ENCODE measurements around the gene SLC25A4. TPM values are rescaled to one million over a fixed set of nuclear protein-coding genes. Genes with fewer than 3 reads are reported as not detected.

SLC25A4 gene
- polyA plus RNA-seq, 1 experiment: 29.2 TPM

DNA sequence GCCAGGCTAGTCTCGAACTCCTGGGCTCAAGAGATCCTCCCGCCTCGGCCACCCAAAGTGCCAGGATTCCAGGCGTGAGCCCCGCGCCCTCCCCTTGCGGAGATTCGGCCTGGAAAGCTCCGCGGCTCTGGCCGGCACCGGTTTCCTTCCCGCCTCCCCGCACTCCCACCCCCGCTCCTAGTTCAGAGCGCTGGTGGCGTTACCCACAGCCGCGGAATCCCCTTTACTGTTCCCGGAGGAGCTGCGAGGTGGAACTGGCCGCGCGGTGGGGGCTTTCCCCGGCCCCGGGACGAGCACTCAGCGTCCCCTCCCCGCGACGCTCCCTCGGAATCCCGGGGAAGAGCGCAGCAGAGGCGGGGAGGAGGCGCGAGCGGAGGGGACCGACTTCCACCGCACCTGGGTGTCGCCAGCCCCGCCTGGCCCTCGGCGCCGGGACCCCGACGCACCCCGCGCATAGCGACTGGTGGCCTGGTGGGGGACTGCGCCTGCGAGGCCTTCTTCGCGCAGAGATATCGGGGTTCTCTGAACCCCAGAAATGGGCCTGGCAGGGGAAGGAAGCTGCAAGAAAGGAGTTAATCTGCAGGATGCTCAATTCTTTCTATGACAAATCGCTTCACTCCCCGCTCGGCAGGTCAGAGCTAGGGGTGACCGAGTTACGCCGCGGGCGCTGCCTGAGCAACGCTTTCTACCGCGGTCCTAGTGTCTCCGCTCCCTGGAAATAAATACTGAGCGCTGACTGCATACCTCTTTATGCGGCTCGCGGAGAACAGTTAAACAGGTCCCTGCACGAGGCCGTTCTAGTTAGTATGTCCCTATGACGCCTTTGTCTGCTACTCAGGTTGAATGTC lies 14.6 kb upstream of the SLC25A4 start:
- CTCF ChIA-PET: interaction anchor here (0.9 to 1.1 kb wide), 2 partner anchors 9 to 88 kb away, joined by 5 read pairs; no protein-coding TSS in a partner anchor
- Histone ChIP-seq H3K27me3 (ENCODE audit: control insufficient read depth, insufficient read depth, low read length) (peaks cover 9% of the 10 kb centered on the region), H3K36me3 (ENCODE audit: control insufficient read depth, insufficient read depth, low read length) (no peaks in the 10 kb centered on the region), H3K4me3 (ENCODE audit: low read depth, low read length) (peak overlapping the region; percentile 46)
- TF ChIP-seq, protein P1, sequence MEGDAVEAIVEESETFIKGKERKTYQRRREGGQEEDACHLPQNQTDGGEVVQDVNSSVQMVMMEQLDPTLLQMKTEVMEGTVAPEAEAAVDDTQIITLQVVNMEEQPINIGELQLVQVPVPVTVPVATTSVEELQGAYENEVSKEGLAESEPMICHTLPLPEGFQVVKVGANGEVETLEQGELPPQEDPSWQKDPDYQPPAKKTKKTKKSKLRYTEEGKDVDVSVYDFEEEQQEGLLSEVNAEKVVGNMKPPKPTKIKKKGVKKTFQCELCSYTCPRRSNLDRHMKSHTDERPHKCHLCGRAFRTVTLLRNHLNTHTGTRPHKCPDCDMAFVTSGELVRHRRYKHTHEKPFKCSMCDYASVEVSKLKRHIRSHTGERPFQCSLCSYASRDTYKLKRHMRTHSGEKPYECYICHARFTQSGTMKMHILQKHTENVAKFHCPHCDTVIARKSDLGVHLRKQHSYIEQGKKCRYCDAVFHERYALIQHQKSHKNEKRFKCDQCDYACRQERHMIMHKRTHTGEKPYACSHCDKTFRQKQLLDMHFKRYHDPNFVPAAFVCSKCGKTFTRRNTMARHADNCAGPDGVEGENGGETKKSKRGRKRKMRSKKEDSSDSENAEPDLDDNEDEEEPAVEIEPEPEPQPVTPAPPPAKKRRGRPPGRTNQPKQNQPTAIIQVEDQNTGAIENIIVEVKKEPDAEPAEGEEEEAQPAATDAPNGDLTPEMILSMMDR (IDR thresholded peaks at IDR 0.05; ENCODE audit: insufficient read depth, low read depth, low read length): no peak; the same call in 1 of the 2 replicates
- DNase-seq (ENCODE audit: low read depth): no peak
- POLR2A ChIA-PET: no interaction called here

DNA sequence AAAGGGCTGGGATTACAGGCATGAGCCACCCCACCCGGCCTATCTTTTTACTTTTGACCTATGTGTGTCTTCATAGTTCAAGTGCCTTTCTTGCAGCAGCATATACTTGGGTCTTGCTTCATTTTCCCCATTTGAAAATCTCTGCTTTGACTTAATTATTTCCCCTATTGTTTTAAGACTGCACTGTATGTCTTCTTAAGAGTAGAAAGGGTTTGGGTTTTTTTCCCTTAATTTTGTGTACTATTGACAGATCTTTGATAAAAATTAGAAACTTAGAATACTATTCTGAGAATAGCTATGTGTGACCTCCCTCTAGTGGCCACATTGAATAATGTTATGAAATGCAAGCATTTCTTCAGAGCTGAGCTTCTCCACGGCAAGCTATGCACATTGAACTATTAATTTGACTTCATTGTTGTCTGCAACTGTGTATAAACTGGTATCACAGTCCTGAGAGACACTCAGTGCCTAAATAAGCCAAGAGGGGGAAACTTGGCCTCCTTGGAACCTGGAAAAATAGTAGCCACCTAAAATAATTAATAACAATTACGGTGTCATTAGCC lies 8.7 kb upstream of the SLC25A4 start:
- POLR2A ChIA-PET: no interaction called here
- no peaks in the 10 kb centered on the region for H3K36me3 ChIP-seq (ENCODE audit: control insufficient read depth, insufficient read depth, low read length)
- H3K4me3 ChIP-seq (ENCODE audit: low read depth, low read length): no peak overlapping the region
- H3K27me3 ChIP-seq (ENCODE audit: control insufficient read depth, insufficient read depth, low read length): peaks cover 4% of the 10 kb centered on the region
- TF ChIP-seq, protein P1 (IDR thresholded peaks at IDR 0.05; ENCODE audit: insufficient read depth, low read depth, low read length): peak; percentile 62
- CTCF ChIA-PET: interaction anchor here (0.7 to 3.1 kb wide), 23 partner anchors 8 to 904 kb away, joined by 3 to 39 read pairs (median 4); partner anchors contain the start of genes LRP2BP and SLC25A4
- no peak for DNase-seq (ENCODE audit: low read depth)

DNA sequence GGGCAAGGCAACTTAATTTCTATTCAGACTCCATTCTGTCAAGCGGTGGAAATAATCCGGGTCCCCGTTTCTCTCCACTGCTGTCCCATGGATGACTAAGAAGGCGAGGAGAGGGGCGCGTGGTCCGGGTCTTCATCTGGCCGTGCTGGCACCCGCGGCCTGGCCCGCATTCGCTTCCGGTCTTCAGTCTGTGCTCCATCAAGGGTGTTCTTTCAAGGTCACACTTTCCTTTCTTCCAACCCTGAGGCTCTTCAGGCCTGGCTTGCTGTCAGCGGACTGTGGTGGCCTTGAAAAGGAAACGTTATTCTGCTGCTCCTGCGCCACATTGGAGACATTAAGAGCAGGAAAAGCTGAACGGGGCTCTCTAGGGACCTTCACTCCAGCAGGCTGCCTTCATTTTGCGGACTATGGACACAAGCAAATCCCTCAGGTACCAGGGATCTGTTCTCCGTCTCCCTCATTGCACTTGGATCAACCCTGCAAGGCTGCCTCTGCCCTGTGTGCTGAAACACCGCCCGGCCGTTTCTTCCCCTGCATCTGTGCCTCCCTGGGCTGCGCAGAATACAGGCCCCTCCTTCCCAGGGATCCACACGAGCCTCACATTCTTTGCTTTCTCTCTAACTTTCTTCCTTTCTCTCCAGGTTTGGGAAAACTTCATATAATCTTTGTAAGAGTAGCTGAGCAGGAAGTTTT lies 5.7 kb upstream of the SLC25A4 start:
- POLR2A ChIA-PET: no interaction called here
- Histone ChIP-seq H3K36me3 (ENCODE audit: control insufficient read depth, insufficient read depth, low read length) (no peaks in the 10 kb centered on the region), H3K27me3 (ENCODE audit: control insufficient read depth, insufficient read depth, low read length) (peaks cover 4% of the 10 kb centered on the region), H3K4me3 (ENCODE audit: low read depth, low read length) (no peak overlapping the region)
- no peak for DNase-seq (ENCODE audit: low read depth)
- CTCF ChIA-PET: interaction anchor here (0.7 to 1.8 kb wide), 5 partner anchors 9 to 101 kb away, joined by 3 to 5 read pairs (median 3); no protein-coding TSS in a partner anchor
- TF ChIP-seq, protein P1 (IDR thresholded peaks at IDR 0.05; ENCODE audit: insufficient read depth, low read depth, low read length): no peak

DNA sequence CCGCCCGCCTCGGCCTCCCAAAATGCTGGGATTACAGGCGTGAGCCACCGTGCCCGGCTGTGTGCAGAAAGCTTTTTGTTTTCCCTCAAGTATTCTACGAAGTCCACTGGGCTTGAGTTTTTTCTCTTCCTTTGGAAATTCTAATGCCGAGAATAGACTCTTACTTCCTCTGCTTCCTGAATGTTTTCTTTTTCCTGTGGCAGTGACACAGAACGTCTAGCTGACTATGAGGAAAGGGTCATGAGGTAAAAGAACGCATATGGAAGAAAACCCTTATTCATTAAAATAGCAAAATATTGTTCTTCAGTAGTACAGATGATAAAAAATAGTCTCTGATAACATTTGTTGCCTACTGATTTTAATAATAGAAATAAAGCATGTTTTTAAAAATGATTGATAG lies 4.9 kb upstream of the SLC25A4 start:
- Histone ChIP-seq H3K27me3 (ENCODE audit: control insufficient read depth, insufficient read depth, low read length) (peaks cover 4% of the 10 kb centered on the region), H3K4me3 (ENCODE audit: low read depth, low read length) (no peak overlapping the region), H3K36me3 (ENCODE audit: control insufficient read depth, insufficient read depth, low read length) (no peaks in the 10 kb centered on the region)
- ChIA-PET CTCF (interaction anchor here (1.2 to 1.8 kb wide), 3 partner anchors 10 to 98 kb away, joined by 3 to 5 read pairs (median 3); no protein-coding TSS in a partner anchor), POLR2A (no interaction called here)
- TF ChIP-seq, protein P1 (IDR thresholded peaks at IDR 0.05; ENCODE audit: insufficient read depth, low read depth, low read length): no peak
- no peak for DNase-seq (ENCODE audit: low read depth)

DNA sequence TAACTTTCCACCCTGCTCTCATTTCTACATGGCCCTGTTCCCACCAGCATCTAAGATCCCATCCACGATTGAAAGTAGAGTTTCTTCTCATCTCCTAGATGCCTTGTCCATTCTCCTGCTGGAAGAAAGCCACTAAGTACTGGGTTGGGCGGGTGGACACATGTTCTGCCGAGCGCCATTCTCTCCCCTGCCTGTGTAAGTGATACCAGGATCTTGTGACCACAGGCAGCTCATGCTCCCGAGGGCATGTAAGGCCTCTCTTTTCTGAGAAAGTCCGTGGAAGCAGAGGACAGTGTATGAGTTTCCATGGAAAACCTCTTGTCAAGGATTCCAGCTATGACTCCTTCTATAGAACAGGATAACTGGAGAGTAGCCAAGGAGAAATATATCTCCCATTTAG lies 3.3 kb upstream of the SLC25A4 start:
- Histone ChIP-seq H3K36me3 (ENCODE audit: control insufficient read depth, insufficient read depth, low read length) (no peaks in the 10 kb centered on the region), H3K4me3 (ENCODE audit: low read depth, low read length) (no peak overlapping the region), H3K27me3 (ENCODE audit: control insufficient read depth, insufficient read depth, low read length) (peaks cover 4% of the 10 kb centered on the region)
- TF ChIP-seq, protein P1 (IDR thresholded peaks at IDR 0.05; ENCODE audit: insufficient read depth, low read depth, low read length): no peak
- CTCF ChIA-PET: interaction anchor here (0.6 to 0.8 kb wide), 3 partner anchors 16 to 128 kb away, joined by 3 to 4 read pairs (median 3); no protein-coding TSS in a partner anchor
- no peak for DNase-seq (ENCODE audit: low read depth)
- POLR2A ChIA-PET: no interaction called here
